HCT116 (cell line): ENCODE results near the gene ATXN7L2. TPM values are rescaled to one million over a fixed set of nuclear protein-coding genes. Genes with fewer than 3 reads are reported as not detected.

ENCODE experiments used
- ATAC-seq: fragments of 200-7000 bp; cut with Tn5 transposase; 2 replicates; pipeline ENCODE4 v1.9.1; 2020; ENCODE audit warnings: mild to moderate bottlenecking, moderate library complexity
- BruUV-seq: library from RNA; stranded (reverse); fragments of 400-500 nt; replicated peaks from 2 replicates; lab custom pipeline; 2021; lab: Mats Ljungman, UMichigan
- CTCF ChIA-PET: fragments of 300-600 bp; sonication (Branson Sonifier 250); formaldehyde crosslinking; loops from one replicate; lab custom pipeline; 2021; ENCODE audit warnings: antibody characterized with exemption; lab: Charles Lee
- POLR2A ChIA-PET: fragments of 300-600, 350-600 bp; sonication (Branson Sonifier 250); formaldehyde crosslinking; loops from one replicate; lab custom pipeline; 2021; ENCODE audit warnings: antibody characterized with exemption; lab: Charles Lee
- RAD21 ChIA-PET, 2 experiments: fragments of 300-600 bp; sonication (Branson Sonifier 250); formaldehyde crosslinking; loops; one replicate each; lab custom pipeline; 2023; ENCODE audit warnings: low total read pairs in 2 of 2; ENCODE audit not compliant: uncharacterized antibody in 2 of 2, unreplicated experiment in 2 of 2, low non-redundant PET in 1 of 2; lab: Charles Lee
- DNase-seq: peaks from one replicate; pipeline ENCODE4 v3.0.0-alpha.2; 2010; ENCODE audit warnings: low read depth, low spot score
- H2AFZ ChIP-seq: fragments of 200-600 bp; shearing (Covaris generic), sonication (generic); 2 replicates; pipeline ENCODE4 v1.6.1; 2017; ENCODE audit warnings: low read depth, mixed run types, mixed read lengths, antibody characterized with exemption, low read length; ENCODE audit not compliant: poor library complexity, severe bottlenecking
- H3K27ac ChIP-seq: 2 replicates; pipeline ENCODE4 v1.5.1; 2012; ENCODE audit warnings: low read depth, low read length
- H3K27me3 ChIP-seq: fragments of 200-600 bp; sonication (generic); 2 replicates; pipeline ENCODE4 v1.6.1; 2016; ENCODE audit warnings: mixed run types, low read length, mixed read lengths; ENCODE audit not compliant: insufficient read depth
- H3K36me3 ChIP-seq, 2 experiments: fragments of 200-500 bp in 1 of 2; fragments of 200-600 bp in 1 of 2; sonication (Bioruptor generic) in 1 of 2; sonication (generic) in 1 of 2; 2 replicates each; pipeline versions ENCODE4 v1.5.1 to v1.6.1; 2014 to 2016; ENCODE audit warnings: low read length in 2 of 2, inconsistent platforms in 1 of 2, mixed read lengths in 1 of 2, mixed run types in 1 of 2; ENCODE audit not compliant: insufficient read depth in 2 of 2, control insufficient read depth in 1 of 2
- H3K4me1 ChIP-seq, 2 experiments: fragments of 200-600 bp in 1 of 2; sonication (generic) in 1 of 2; 2 replicates each; pipeline versions ENCODE4 v1.5.1 to v1.6.1; 2012 to 2017; ENCODE audit warnings: low read length in 2 of 2, inconsistent platforms in 1 of 2, mild to moderate bottlenecking in 1 of 2, mixed read lengths in 1 of 2, mixed run types in 1 of 2, moderate library complexity in 1 of 2; ENCODE audit not compliant: insufficient read depth in 2 of 2, control insufficient read depth in 1 of 2
- H3K4me2 ChIP-seq: fragments of 200-600 bp; sonication (generic); 2 replicates; pipeline ENCODE4 v1.6.1; 2017; ENCODE audit warnings: mixed run types, low read length, mixed read lengths
- H3K4me3 ChIP-seq, 2 experiments: fragments of 200-600 bp in 1 of 2; sonication (generic) in 1 of 2; replicated peaks in 1 of 2; 2 replicates each; pipeline ENCODE4 v1.5.1; 2011 to 2016; ENCODE audit warnings: low read length in 2 of 2, control low read depth in 1 of 2, low read depth in 1 of 2, mild to moderate bottlenecking in 1 of 2, mixed read lengths in 1 of 2, mixed run types in 1 of 2
- H3K79me2 ChIP-seq: fragments of 200-600 bp; sonication (generic); 2 replicates; pipeline ENCODE4 v1.6.1; 2017; ENCODE audit warnings: mild to moderate bottlenecking, mixed run types, low read length, moderate library complexity, mixed read lengths; ENCODE audit not compliant: insufficient read depth
- H3K9ac ChIP-seq: fragments of 200-600 bp; sonication (generic); 2 replicates; pipeline ENCODE4 v1.6.1; 2016; ENCODE audit warnings: low read length, mixed read lengths
- H3K9me2 ChIP-seq: fragments of 200-600 bp; sonication (generic), shearing (Covaris generic); 2 replicates; pipeline ENCODE4 v1.6.1; 2017; ENCODE audit warnings: mixed run types, mild to moderate bottlenecking, moderate library complexity; ENCODE audit not compliant: insufficient read depth
- H3K9me3 ChIP-seq, 2 experiments: fragments of 200-500 bp in 1 of 2; fragments of 200-600 bp in 1 of 2; sonication (Bioruptor generic) in 1 of 2; sonication (generic) in 1 of 2; 2 replicates each; pipeline ENCODE4 v1.6.1; 2014 to 2017; ENCODE audit warnings: low read length in 2 of 2, mixed read lengths in 2 of 2, inconsistent platforms in 1 of 2, low read depth in 1 of 2, mild to moderate bottlenecking in 1 of 2, mixed run types in 1 of 2, moderate library complexity in 1 of 2; ENCODE audit not compliant: control insufficient read depth in 1 of 2, insufficient read depth in 1 of 2
- H4K20me1 ChIP-seq: fragments of 200-600 bp; sonication (generic), shearing (Covaris generic); 2 replicates; pipeline ENCODE4 v1.6.1; 2017; ENCODE audit warnings: mixed run types, mild to moderate bottlenecking, moderate library complexity; ENCODE audit not compliant: insufficient read depth
- CBX3 ChIP-seq: IDR thresholded peaks from 2 replicates; pipeline ENCODE4 v1.6.1; 2012; ENCODE audit warnings: low read depth
- CEBPB ChIP-seq: IDR thresholded peaks from 2 replicates; pipeline ENCODE4 v1.6.1; 2012; ENCODE audit warnings: low read depth
- EZH2 ChIP-seq: fragments of 200-600 bp; sonication (generic); IDR thresholded peaks from 2 replicates; pipeline ENCODE4 v1.6.1; 2017; ENCODE audit warnings: antibody characterized with exemption, mixed run types
- EZH2phosphoT487 ChIP-seq: fragments of 200-600 bp; IDR thresholded peaks from 2 replicates; pipeline ENCODE4 v1.6.1; 2018; ENCODE audit warnings: antibody characterized with exemption, borderline replicate concordance
- FOSL1 ChIP-seq: IDR thresholded peaks from 2 replicates; pipeline ENCODE4 v1.6.1; 2012; ENCODE audit warnings: low read depth
- JUND ChIP-seq: IDR thresholded peaks from 2 replicates; pipeline ENCODE4 v1.6.1; 2012
- POLR2A ChIP-seq: IDR thresholded peaks from 2 replicates; pipeline ENCODE4 v1.7.0; 2011; ENCODE audit warnings: borderline replicate concordance; ENCODE audit not compliant: insufficient read depth, insufficient read length; ENCODE audit errors: extremely low read depth
- POLR2AphosphoS5 ChIP-seq: IDR thresholded peaks from 2 replicates; pipeline ENCODE4 v1.6.1; 2011; ENCODE audit warnings: mild to moderate bottlenecking, low read depth, low read length, moderate library complexity
- RAD21 ChIP-seq: IDR thresholded peaks from 2 replicates; pipeline ENCODE4 v1.6.1; 2012; ENCODE audit warnings: low read depth, mild to moderate bottlenecking
- SIN3A ChIP-seq: IDR thresholded peaks from 2 replicates; pipeline ENCODE4 v1.6.1; 2012; ENCODE audit warnings: low read depth
- SP1 ChIP-seq: IDR thresholded peaks from 2 replicates; pipeline ENCODE4 v1.6.1; 2012; ENCODE audit warnings: low read depth
- TCF7L2 ChIP-seq: IDR thresholded peaks from 2 replicates; pipeline ENCODE4 v1.7.0; 2011; ENCODE audit warnings: borderline replicate concordance, inconsistent platforms; ENCODE audit not compliant: insufficient read depth, insufficient read length; ENCODE audit errors: extremely low read depth
- YY1 ChIP-seq: IDR thresholded peaks from 2 replicates; pipeline ENCODE4 v1.6.1; 2011; ENCODE audit warnings: low read length, low read depth, moderate library complexity, mild to moderate bottlenecking; ENCODE audit not compliant: insufficient replicate concordance; ENCODE audit errors: extremely low read depth
- ZFX ChIP-seq: fragments of 450-650 bp; IDR thresholded peaks from 2 replicates; pipeline ENCODE4 v1.6.1; 2017
- ZNF274 ChIP-seq: fragments of 200-500 bp; sonication (Bioruptor generic); IDR thresholded peaks from 2 replicates; pipeline ENCODE4 v1.6.1; 2014; ENCODE audit warnings: mild to moderate bottlenecking, low read depth, low read length, inconsistent platforms
- intact Hi-C: fragments of 100-400 bp; cut with micrococcal nuclease; formaldehyde crosslinking; loops from 2 replicates; pipeline ENCODE4 v1.10.0; 2022
- total RNA-seq: library from RNA; stranded (reverse); gene quantifications from one replicate; pipeline ENCODE4 v1.2.1, GENCODE V29; 2021; ENCODE audit not compliant: unreplicated experiment
- TF ChIP-seq, protein P1 (sequence below): IDR thresholded peaks from 2 replicates; pipeline ENCODE4 v1.6.1; 2012
- TF ChIP-seq, protein P2 (sequence below), 3 experiments: fragments of 200-600 bp in 1 of 3; sonication (generic) in 1 of 3; IDR thresholded peaks in 2 of 3; conservative IDR thresholded peaks in 1 of 3; 2 replicates each; pipeline ENCODE4 v1.5.1; 2012 to 2017; ENCODE audit warnings: low read depth in 2 of 3, low read length in 2 of 3, antibody characterized with exemption in 1 of 3, borderline replicate concordance in 1 of 3, control low read depth in 1 of 3, mild to moderate bottlenecking in 1 of 3, mixed read lengths in 1 of 3, mixed run types in 1 of 3, moderate library complexity in 1 of 3; ENCODE audit not compliant: insufficient read depth in 1 of 3

Gene ATXN7L2
- total RNA-seq, 1 experiment from 2014 or later = 7.2 TPM

DNA sequence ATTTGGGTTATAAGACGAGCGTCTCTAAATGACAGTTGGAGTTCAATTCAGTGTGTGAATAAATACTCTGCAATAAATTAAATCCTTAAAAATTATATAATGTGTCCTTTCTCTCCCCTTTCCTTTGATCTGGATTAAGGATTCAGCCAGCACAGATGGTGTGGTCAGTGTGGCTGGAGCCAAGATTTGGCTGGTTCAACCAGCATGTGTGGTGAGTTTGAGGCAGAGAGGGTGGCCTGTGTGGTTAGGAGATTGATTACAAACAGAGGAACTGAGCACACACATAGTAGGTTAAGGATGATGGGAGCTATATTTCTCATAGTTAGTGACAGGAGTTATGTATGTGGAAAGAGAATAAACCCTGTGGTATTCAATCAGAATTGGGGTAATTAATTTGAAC, 40.0 kb downstream of the ATXN7L2 start:
- Histone ChIP-seq H3K4me2 (no peak overlapping the region), H2AFZ (no peak overlapping the region), H3K9me3 (no peaks in the 10 kb centered on the region), H4K20me1 (no peaks in the 10 kb centered on the region), H3K36me3 (no peaks in the 10 kb centered on the region), H3K27ac (no peak overlapping the region), H3K9ac (no peak overlapping the region), H3K27me3 (no peaks in the 10 kb centered on the region; the same call in 1 of the 2 replicates), H3K4me1 (no peaks in the 10 kb centered on the region), H3K9me2 (no peaks in the 10 kb centered on the region), H3K4me3 (no peak overlapping the region), H3K79me2 (no peaks in the 10 kb centered on the region)
- ChIA-PET CTCF (interaction anchor here (1.2 kb wide), 1 partner anchor 17 kb away, joined by 4 read pairs; no protein-coding TSS in a partner anchor), POLR2A (no interaction called here), RAD21 (no interaction called here)
- TF ChIP-seq CBX3 = no peak
- no peak for TF ChIP-seq YY1
- TF ChIP-seq EZH2 = no peak
- no peak for TF ChIP-seq EZH2phosphoT487
- TF ChIP-seq SP1 = no peak
- TF ChIP-seq ZFX = no peak
- TF ChIP-seq RAD21 = no peak
- TF ChIP-seq, protein P1, sequence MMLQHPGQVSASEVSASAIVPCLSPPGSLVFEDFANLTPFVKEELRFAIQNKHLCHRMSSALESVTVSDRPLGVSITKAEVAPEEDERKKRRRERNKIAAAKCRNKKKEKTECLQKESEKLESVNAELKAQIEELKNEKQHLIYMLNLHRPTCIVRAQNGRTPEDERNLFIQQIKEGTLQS = no peak
- TF ChIP-seq ZNF274 = no peak
- no peak for TF ChIP-seq JUND
- TF ChIP-seq POLR2AphosphoS5 = no peak
- TF ChIP-seq TCF7L2 = no peak
- no peak for TF ChIP-seq FOSL1
- TF ChIP-seq POLR2A = no peak
- TF ChIP-seq CEBPB = no peak
- TF ChIP-seq, protein P2, sequence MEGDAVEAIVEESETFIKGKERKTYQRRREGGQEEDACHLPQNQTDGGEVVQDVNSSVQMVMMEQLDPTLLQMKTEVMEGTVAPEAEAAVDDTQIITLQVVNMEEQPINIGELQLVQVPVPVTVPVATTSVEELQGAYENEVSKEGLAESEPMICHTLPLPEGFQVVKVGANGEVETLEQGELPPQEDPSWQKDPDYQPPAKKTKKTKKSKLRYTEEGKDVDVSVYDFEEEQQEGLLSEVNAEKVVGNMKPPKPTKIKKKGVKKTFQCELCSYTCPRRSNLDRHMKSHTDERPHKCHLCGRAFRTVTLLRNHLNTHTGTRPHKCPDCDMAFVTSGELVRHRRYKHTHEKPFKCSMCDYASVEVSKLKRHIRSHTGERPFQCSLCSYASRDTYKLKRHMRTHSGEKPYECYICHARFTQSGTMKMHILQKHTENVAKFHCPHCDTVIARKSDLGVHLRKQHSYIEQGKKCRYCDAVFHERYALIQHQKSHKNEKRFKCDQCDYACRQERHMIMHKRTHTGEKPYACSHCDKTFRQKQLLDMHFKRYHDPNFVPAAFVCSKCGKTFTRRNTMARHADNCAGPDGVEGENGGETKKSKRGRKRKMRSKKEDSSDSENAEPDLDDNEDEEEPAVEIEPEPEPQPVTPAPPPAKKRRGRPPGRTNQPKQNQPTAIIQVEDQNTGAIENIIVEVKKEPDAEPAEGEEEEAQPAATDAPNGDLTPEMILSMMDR (IDR thresholded peaks at IDR 0.05 in 2 of 3, conservative IDR thresholded peaks at IDR 0.05 in 1 of 3; ENCODE audit: borderline replicate concordance in 1 of 3, insufficient read depth in 1 of 3, low read depth in 2 of 3, low read length in 2 of 3) = no peak
- no peak for TF ChIP-seq SIN3A
- DNase-seq = no peak
- no TSS peak for BruUV-seq
- ATAC-seq = no peak
- intact Hi-C loops = no loop called here
